ENCODE measurements around the gene USF2. TPM values are rescaled to one million over a fixed set of nuclear protein-coding genes. Genes with fewer than 3 reads are reported as not detected.

Gene USF2
- total and polyA plus RNA-seq, 10 of the 15 experiments (the other 5 are each of a cell fraction or from before 2014, with no cell fraction given) = 0.56 to 157 (median 65.5) TPM

- H3K9ac ChIP-seq (ENCODE audit: control insufficient read depth, insufficient read depth, low read length) = no peak overlapping the region
- no TSS peak for BruUV-seq (replicated peaks)
- CTCF ChIA-PET = interaction anchor here (1.3 to 1.5 kb wide), 2 partner anchors 18 to 23 kb away, joined by 4 to 6 read pairs; no protein-coding TSS in a partner anchor
- no peak overlapping the region for H3K27ac ChIP-seq (ENCODE audit: control insufficient read depth, insufficient read depth)
- intact Hi-C loops (cut with micrococcal nuclease; ENCODE audit: unreplicated experiment) (no loop called here), in situ Hi-C loops (cut with MboI) (no loop called here)
- RAD21 ChIA-PET (ENCODE audit: unreplicated experiment) = interaction anchor here (1.3 kb wide), 1 partner anchor 17 kb away, joined by 3 read pairs; no protein-coding TSS in a partner anchor
- H3K36me3 ChIP-seq (ENCODE audit: control insufficient read depth in 2 of 2, insufficient read depth in 2 of 2, low read length in 1 of 2) = no peaks in the 10 kb centered on the region
- H2AFZ ChIP-seq (ENCODE audit: control insufficient read depth, low read depth, low read length) = no peak overlapping the region
- DNase-seq (ENCODE audit: low read depth, low spot score) (no peak), ATAC-seq (no peak), FAIRE-seq (no peak)
- H3K4me2 ChIP-seq (ENCODE audit: control insufficient read depth, insufficient read depth) = no peak overlapping the region
- POLR2A ChIA-PET = interaction anchor here (0.7 kb wide), 1 partner anchor 110 kb away, joined by 6 read pairs; no protein-coding TSS in a partner anchor
- H3K79me2 ChIP-seq (ENCODE audit: control insufficient read depth, insufficient read depth, low read length) = no peaks in the 10 kb centered on the region
- TF ChIP-seq E2F4 (IDR thresholded peaks at IDR 0.05; ENCODE audit: low read depth, low read length) = no peak
- TF ChIP-seq SUZ12 (IDR thresholded peaks at IDR 0.05; ENCODE audit: unreplicated experiment) = no peak
- no peak for TF ChIP-seq POLR2AphosphoS5 (IDR thresholded peaks at IDR 0.05; ENCODE audit: low read length)
- no peaks in the 10 kb centered on the region; a peak in 2 of 4 replicates for H3K27me3 ChIP-seq (replicated peaks in 1 of 2; ENCODE audit: control insufficient read depth in 2 of 2, insufficient read depth in 2 of 2, low read length in 1 of 2)
- SMC1A ChIA-PET (ENCODE audit: uncharacterized antibody, unreplicated experiment) = interaction anchor here (0.7 to 1.7 kb wide), 6 partner anchors 10 to 147 kb away, joined by 3 to 5 read pairs (median 3); no protein-coding TSS in a partner anchor
- H3K9me3 ChIP-seq (replicated peaks; ENCODE audit: control insufficient read depth, insufficient read depth, low read length) = no peaks in the 10 kb centered on the region
- no peaks in the 10 kb centered on the region for H3K4me1 ChIP-seq (ENCODE audit: control insufficient read depth, insufficient read depth, low read length)
- H3K4me3 ChIP-seq = no peak overlapping the region
- WGBS (ENCODE audit: insufficient coverage, insufficient replicate concordance, low lambda C conversion rate, missing lambda C conversion rate) = 3% methylated on average over 2 of the region's 2 CpGs
- no peaks in the 10 kb centered on the region for H4K20me1 ChIP-seq (ENCODE audit: control insufficient read depth, insufficient read depth)
Observed at GRCh38 chr19:35288331-35288730, 19.6 kb downstream of the USF2 start.

- TF ChIP-seq SREBF1 (IDR thresholded peaks at IDR 0.05; ENCODE audit: low read length) = no peak
- TF ChIP-seq MTA3 (IDR thresholded peaks at IDR 0.05; ENCODE audit: borderline replicate concordance, low read length) = no peak
- no peak for TF ChIP-seq RBBP5 (conservative IDR thresholded peaks at IDR 0.05)
- TF ChIP-seq HSF1 (IDR thresholded peaks at IDR 0.05; ENCODE audit: low read depth, low read length) = no peak
- no peak for TF ChIP-seq RB1 (IDR thresholded peaks at IDR 0.05; ENCODE audit: borderline replicate concordance)
- no peak for TF ChIP-seq ATF7 (IDR thresholded peaks at IDR 0.05; ENCODE audit: low read depth)
- no peak for TF ChIP-seq HDGF (IDR thresholded peaks at IDR 0.05)
- TF ChIP-seq ZZZ3 (IDR thresholded peaks at IDR 0.05; ENCODE audit: control insufficient read depth, insufficient read length, low read depth) = no peak
- TF ChIP-seq CREM (IDR thresholded peaks at IDR 0.05; ENCODE audit: low read depth) = no peak
- no peak for TF ChIP-seq PML (IDR thresholded peaks at IDR 0.05; ENCODE audit: low read length)
- TF ChIP-seq IKZF2 (IDR thresholded peaks at IDR 0.05) = no peak
- ChIA-PET RAD21 (ENCODE audit: unreplicated experiment) (interaction anchor here (0.7 to 1.3 kb wide), 2 partner anchors 8 to 16 kb away, joined by 3 read pairs; no protein-coding TSS in a partner anchor), SMC1A (ENCODE audit: uncharacterized antibody, unreplicated experiment) (interaction anchor here (0.8 to 1.5 kb wide), 5 partner anchors 11 to 45 kb away, joined by 3 to 5 read pairs (median 3); no protein-coding TSS in a partner anchor), CTCF (interaction anchor here (0.7 to 1.5 kb wide), 4 partner anchors 13 to 221 kb away, joined by 3 to 6 read pairs (median 4); no protein-coding TSS in a partner anchor), POLR2A (no interaction called here)
- FAIRE-seq (no peak), DNase-seq (ENCODE audit: low read depth, low spot score) (no peak), ATAC-seq (no peak)
- no peak overlapping the region for H3K4me2 ChIP-seq (ENCODE audit: control insufficient read depth, insufficient read depth)
- no peak overlapping the region for H3K9ac ChIP-seq (ENCODE audit: control insufficient read depth, insufficient read depth, low read length)
- H3K36me3 ChIP-seq (ENCODE audit: control insufficient read depth in 2 of 2, insufficient read depth in 2 of 2, low read length in 1 of 2) = no peaks in the 10 kb centered on the region
- H3K79me2 ChIP-seq (ENCODE audit: control insufficient read depth, insufficient read depth, low read length) = no peaks in the 10 kb centered on the region
- WGBS (ENCODE audit: insufficient coverage, insufficient replicate concordance, low lambda C conversion rate, missing lambda C conversion rate) = 48% methylated on average over 5 of the region's 5 CpGs
- no peak overlapping the region for H2AFZ ChIP-seq (ENCODE audit: control insufficient read depth, low read depth, low read length)
- in situ Hi-C loops (cut with MboI) (no loop called here), intact Hi-C loops (cut with micrococcal nuclease; ENCODE audit: unreplicated experiment) (no loop called here)
- H3K4me1 ChIP-seq (ENCODE audit: control insufficient read depth, insufficient read depth, low read length) = no peaks in the 10 kb centered on the region
- no peaks in the 10 kb centered on the region for H3K9me3 ChIP-seq (replicated peaks; ENCODE audit: control insufficient read depth, insufficient read depth, low read length)
- no peak overlapping the region for H3K27ac ChIP-seq (ENCODE audit: control insufficient read depth, insufficient read depth)
- H3K4me3 ChIP-seq = no peak overlapping the region
- no peaks in the 10 kb centered on the region; a peak in 1 of 4 replicates for H3K27me3 ChIP-seq (replicated peaks in 1 of 2; ENCODE audit: control insufficient read depth in 2 of 2, insufficient read depth in 2 of 2, low read length in 1 of 2)
- no TSS peak for BruUV-seq (replicated peaks)
- H4K20me1 ChIP-seq (ENCODE audit: control insufficient read depth, insufficient read depth) = no peaks in the 10 kb centered on the region
Observed at GRCh38 chr19:35288906-35289305, 20.1 kb downstream of the USF2 start.
